Endothelial cell of umbilical vein (primary cell): ENCODE measurements around the gene PLCD3. TPM values are rescaled to one million over a fixed set of nuclear protein-coding genes. Genes with fewer than 3 reads are reported as not detected.

Experiments
- BruUV-seq: library from RNA; stranded (reverse); fragments of 400-500 nt; replicated peaks from 2 replicates; lab custom pipeline; 2021; lab: Mats Ljungman, UMichigan
- CTCF ChIA-PET: fragments of 300-600, 350-600 bp; sonication (Branson Sonifier 250); formaldehyde crosslinking; loops from one replicate; lab custom pipeline; 2021; ENCODE audit warnings: antibody characterized with exemption, inconsistent platforms; lab: Charles Lee
- POLR2A ChIA-PET: fragments of 300-600, 350-600 bp; sonication (Branson Sonifier 250); formaldehyde crosslinking; loops from one replicate; lab custom pipeline; 2021; ENCODE audit warnings: antibody characterized with exemption, inconsistent platforms; lab: Charles Lee
- DNase-seq: peaks from one replicate; pipeline ENCODE4 v3.0.0-alpha.2; 2011; ENCODE audit warnings: low read depth, low spot score
- FAIRE-seq: peaks from 2 replicates; lab custom pipeline; 2011; peaks lifted over from hg19 to GRCh38; lab: Jason Lieb, UNC
- H2AFZ ChIP-seq: 2 replicates; pipeline ENCODE4 v1.6.0; 2012; ENCODE audit warnings: low read depth, low read length, control low read depth, inconsistent platforms
- H3K27ac ChIP-seq: 2 replicates; pipeline ENCODE4 v1.5.1; 2011; ENCODE audit warnings: low read depth, mild to moderate bottlenecking, control low read depth, low read length, moderate library complexity; ENCODE audit not compliant: insufficient read depth
- H3K27me3 ChIP-seq, 2 experiments: 2 replicates each; pipeline versions ENCODE4 v1.6.0 to v1.6.1; 2011; ENCODE audit warnings: low read length in 2 of 2, mixed read lengths in 1 of 2; ENCODE audit not compliant: control insufficient read depth in 2 of 2, insufficient read depth in 2 of 2
- H3K36me3 ChIP-seq, 2 experiments: 2 replicates in 1 of 2; 3 replicates in 1 of 2; pipeline ENCODE4 v1.5.1; 2011; ENCODE audit warnings: low read length in 2 of 2, mild to moderate bottlenecking in 1 of 2, moderate library complexity in 1 of 2; ENCODE audit not compliant: control insufficient read depth in 2 of 2, insufficient read depth in 2 of 2; ENCODE audit errors: extremely low read depth in 1 of 2
- H3K4me1 ChIP-seq: 3 replicates; pipeline ENCODE4 v1.5.1; 2011; ENCODE audit warnings: mild to moderate bottlenecking, low read length; ENCODE audit not compliant: control insufficient read depth, insufficient read depth; ENCODE audit errors: extremely low read depth
- H3K4me2 ChIP-seq: 2 replicates; pipeline ENCODE4 v1.6.1; 2011; ENCODE audit warnings: low read length, control low read depth, mixed read lengths; ENCODE audit not compliant: insufficient read depth
- H3K4me3 ChIP-seq, 3 experiments: fragments of 200-600 bp in 1 of 3; sonication (generic), shearing (Covaris generic) in 1 of 3; replicated peaks in 1 of 3; 2 replicates each; pipeline ENCODE4 v1.5.1; 2011 to 2016; ENCODE audit warnings: control low read depth in 3 of 3, low read length in 3 of 3, mild to moderate bottlenecking in 2 of 3, inconsistent platforms in 1 of 3, low read depth in 1 of 3, moderate library complexity in 1 of 3; ENCODE audit not compliant: insufficient read depth in 1 of 3
- H3K79me2 ChIP-seq: 2 replicates; pipeline ENCODE4 v1.6.0; 2012; ENCODE audit warnings: low read length, inconsistent platforms; ENCODE audit not compliant: control insufficient read depth, insufficient read depth
- H3K9ac ChIP-seq: replicated peaks from 2 replicates; pipeline ENCODE3; 2011; ENCODE audit warnings: low read length, control low read depth; ENCODE audit not compliant: insufficient read depth; ENCODE audit errors: extremely low read depth
- H3K9me1 ChIP-seq: replicated peaks from 3 replicates; pipeline ENCODE4 v1.6.0; 2011; ENCODE audit warnings: mild to moderate bottlenecking, low read length; ENCODE audit not compliant: control insufficient read depth, insufficient read depth; ENCODE audit errors: extremely low read depth
- H3K9me3 ChIP-seq: replicated peaks from 2 replicates; pipeline ENCODE4 v1.5.1; 2012; ENCODE audit warnings: low read length, inconsistent platforms; ENCODE audit not compliant: control insufficient read depth, insufficient read depth
- H4K20me1 ChIP-seq: replicated peaks from 2 replicates; pipeline ENCODE3; 2011; ENCODE audit warnings: mild to moderate bottlenecking, low read length; ENCODE audit not compliant: control insufficient read depth, insufficient read depth; ENCODE audit errors: extremely low read depth
- FOS ChIP-seq: IDR thresholded peaks from 2 replicates; pipeline ENCODE4 v1.6.1; 2011; ENCODE audit warnings: mild to moderate bottlenecking, low read length, moderate library complexity, borderline replicate concordance; ENCODE audit not compliant: insufficient read depth
- MYC ChIP-seq: IDR thresholded peaks from one replicate; pipeline ENCODE4 v1.6.1; 2011; ENCODE audit warnings: mild to moderate bottlenecking, low read depth, low read length
- POLR2A ChIP-seq: IDR thresholded peaks from 2 replicates; pipeline ENCODE4 v1.6.1; 2012; ENCODE audit warnings: low read depth, mild to moderate bottlenecking, control low read depth, low read length
- POLR2AphosphoS5 ChIP-seq: IDR thresholded peaks from 2 replicates; pipeline ENCODE4 v1.6.1; 2012; ENCODE audit warnings: low read depth, mild to moderate bottlenecking, control low read depth, low read length, moderate library complexity; ENCODE audit not compliant: insufficient read depth
- dilution Hi-C: fragments of 300-500 bp; cut with MboI; formaldehyde crosslinking; loops from one replicate; pipeline ENCODE4 v1.15.0; 2019; ENCODE audit warnings: low sequenced_read_pairs; ENCODE audit not compliant: extremely low pct_ligation_motif_present
- intact Hi-C: fragments of 100-400 bp; cut with micrococcal nuclease; formaldehyde crosslinking; loops from one replicate; pipeline ENCODE4 v1.10.0; 2022
- polyA plus RNA-seq, 4 experiments: library from polyadenylated mRNA; depleted of rRNA in 3 of 4; stranded (reverse) in 3 of 4; unstranded in 1 of 4; fragments of >200 nt; gene quantifications; 2 replicates each; pipeline versions ENCODE4 v1.2.1 to v1.2.3, GENCODE V29; 2011 to 2012; ENCODE audit warnings: missing spikeins in 1 of 4
- total RNA-seq: library from RNA; stranded (reverse); gene quantifications from 2 replicates; pipeline ENCODE4 v1.2.3, GENCODE V29; 2021

The PLCD3 gene
- total and polyA plus RNA-seq, 2 donors (not counting 3 experiments of a cell fraction or from before 2014, with no cell fraction given) = 30.4 to 43.1 TPM

- Histone ChIP-seq H3K4me1 (peaks cover 28% of the 10 kb centered on the region), H3K9me3 (no peaks in the 10 kb centered on the region), H3K4me3 (peak within 1 kb of the TSS; percentile 60 to 92 (median 80)), H3K79me2 (peaks cover 21% of the 10 kb centered on the region), H3K9ac (peak within 1 kb of the TSS; percentile 98), H3K36me3 (no peaks in the 10 kb centered on the region), H3K27me3 (no peaks in the 10 kb centered on the region), H2AFZ (peak within 1 kb of the TSS; percentile 86), H3K4me2 (peak within 1 kb of the TSS; percentile 93), H3K27ac (peak within 1 kb of the TSS; percentile 91), H4K20me1 (no peaks in the 10 kb centered on the region), H3K9me1 (no peaks in the 10 kb centered on the region)
- intact Hi-C loops = loop anchor here (1.0 kb wide), 2 partner anchors 13 to 26 kb away; partner anchors contain the start of genes ACBD4 and HEXIM1
- TF ChIP-seq MYC = no peak
- peak; percentile 94 for TF ChIP-seq POLR2A
- peak; percentile 20 for TF ChIP-seq FOS
- peak; percentile 92 for TF ChIP-seq POLR2AphosphoS5
- FAIRE-seq (peak; percentile 99), DNase-seq (peak; percentile 100)
- CTCF ChIA-PET = interaction anchor here (0.5 to 6.0 kb wide), 7 partner anchors 11 to 90 kb away, joined by 3 to 153 read pairs (median 6); partner anchors contain the start of genes ACBD4 and HEXIM1
- POLR2A ChIA-PET = interaction anchor here (0.5 to 3.1 kb wide), 8 partner anchors 8 to 210 kb away, joined by 3 to 189 read pairs (median 4); partner anchors contain the start of genes ACBD4, HEXIM1 and MAP3K14
- dilution Hi-C loops = no loop called here
- BruUV-seq = no TSS peak
These were observed 29.1 kb upstream of the PLCD3 start, which contains the start of gene HEXIM2 for GRCh38 chr17:45161288-45162024. Gene HEXIM2 (plus strand): TSS chr17:45161875. CDS start chr17:45162794, 919 bp downstream.
